ENCODE data around the gene MAPT.

The MAPT gene

GRCh38 chr17:45874151-45874550 is 20.2 kb upstream of the MAPT start:
- TF ChIP-seq ZNF70 (CRISPR knock-in tag; IDR thresholded peaks at IDR 0.05) (no peak), ZC3H10 (CRISPR knock-in tag; IDR thresholded peaks at IDR 0.05) (no peak), TOX (CRISPR knock-in tag; IDR thresholded peaks at IDR 0.05; ENCODE audit: borderline replicate concordance) (no peak), SNAI2 (CRISPR knock-in tag; IDR thresholded peaks at IDR 0.05) (no peak), TSHZ2 (CRISPR knock-in tag; IDR thresholded peaks at IDR 0.05) (no peak), ZNF565 (CRISPR knock-in tag; conservative IDR thresholded peaks at IDR 0.05; ENCODE audit: low read depth) (no peak), BACH2 (CRISPR knock-in tag; IDR thresholded peaks at IDR 0.05; ENCODE audit: borderline replicate concordance) (no peak), POU6F1 (CRISPR knock-in tag; IDR thresholded peaks at IDR 0.05; ENCODE audit: borderline replicate concordance, low read depth) (no peak)
- ATAC-seq, result no peak

GRCh38 chr17:45876539-45876938 is 17.8 kb upstream of the MAPT start:
- TF ChIP-seq TSHZ2 (CRISPR knock-in tag; IDR thresholded peaks at IDR 0.05) (no peak), ZFP3 (CRISPR knock-in tag; IDR thresholded peaks at IDR 0.05) (no peak), PATZ1 (CRISPR knock-in tag; IDR thresholded peaks at IDR 0.05; ENCODE audit: borderline replicate concordance) (no peak), ZNF565 (CRISPR knock-in tag; conservative IDR thresholded peaks at IDR 0.05; ENCODE audit: low read depth) (no peak), TOX (CRISPR knock-in tag; IDR thresholded peaks at IDR 0.05; ENCODE audit: borderline replicate concordance) (no peak), ISL1 (CRISPR knock-in tag; IDR thresholded peaks at IDR 0.05) (no peak), ESRRG (CRISPR knock-in tag; IDR thresholded peaks at IDR 0.05) (no peak), CSDC2 (CRISPR knock-in tag; IDR thresholded peaks at IDR 0.05) (no peak), ZFP30 (CRISPR knock-in tag; IDR thresholded peaks at IDR 0.05) (no peak), SNAI2 (CRISPR knock-in tag; IDR thresholded peaks at IDR 0.05) (no peak), PPARA (CRISPR knock-in tag; IDR thresholded peaks at IDR 0.05; ENCODE audit: borderline replicate concordance) (no peak), ZNF70 (CRISPR knock-in tag; IDR thresholded peaks at IDR 0.05) (no peak), CSRNP3 (CRISPR knock-in tag; IDR thresholded peaks at IDR 0.05) (no peak), CREB5 (CRISPR knock-in tag; IDR thresholded peaks at IDR 0.05; ENCODE audit: low read depth) (no peak)
- no peak for ATAC-seq

- ATAC-seq, result no peak
- TF ChIP-seq TCF4 (CRISPR knock-in tag; IDR thresholded peaks at IDR 0.05; ENCODE audit: borderline replicate concordance), result no peak
- no peak for TF ChIP-seq PATZ1 (CRISPR knock-in tag; IDR thresholded peaks at IDR 0.05; ENCODE audit: borderline replicate concordance)
- no peak for TF ChIP-seq ARNTL (CRISPR knock-in tag; IDR thresholded peaks at IDR 0.05; ENCODE audit: borderline replicate concordance, low read depth)
- TF ChIP-seq ZNF70 (CRISPR knock-in tag; IDR thresholded peaks at IDR 0.05), result no peak
- TF ChIP-seq OSR1 (CRISPR knock-in tag; IDR thresholded peaks at IDR 0.05), result no peak
- TF ChIP-seq CREB5 (CRISPR knock-in tag; IDR thresholded peaks at IDR 0.05; ENCODE audit: low read depth), result no peak
- TF ChIP-seq ZFP30 (CRISPR knock-in tag; IDR thresholded peaks at IDR 0.05), result no peak
- TF ChIP-seq ZNF8 (CRISPR knock-in tag; IDR thresholded peaks at IDR 0.05), result no peak
- TF ChIP-seq ZFP3 (CRISPR knock-in tag; IDR thresholded peaks at IDR 0.05), result no peak
These were observed 16.9 kb upstream of the MAPT start for GRCh38 chr17:45877467-45877866.

Data from SK-N-SH treated with all-trans-retinoic acid at 6 μM for 48 hours (cell line).